ENCODE results near the gene AGRN.

DNA sequence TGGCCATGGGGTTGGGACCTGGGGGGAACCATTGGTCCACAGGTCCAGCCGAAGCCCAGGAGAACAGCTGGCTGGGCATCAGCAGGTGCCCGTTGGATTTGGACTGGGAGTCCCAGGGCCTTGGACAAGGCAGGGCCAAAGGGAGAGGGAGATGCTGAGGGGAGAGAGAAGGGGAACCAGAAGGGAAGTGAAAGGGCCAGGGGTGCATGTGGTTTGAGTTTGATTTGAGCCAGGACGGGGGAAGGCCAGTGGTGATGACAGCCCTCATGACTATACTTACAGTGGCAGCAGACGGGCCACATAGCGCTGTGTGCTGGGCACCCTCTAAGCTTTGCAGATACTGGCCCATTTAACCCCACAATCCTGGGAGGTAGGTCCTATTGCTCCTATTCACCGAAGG is 18.8 kb downstream of the AGRN start:
- TF ChIP-seq, protein P1, sequence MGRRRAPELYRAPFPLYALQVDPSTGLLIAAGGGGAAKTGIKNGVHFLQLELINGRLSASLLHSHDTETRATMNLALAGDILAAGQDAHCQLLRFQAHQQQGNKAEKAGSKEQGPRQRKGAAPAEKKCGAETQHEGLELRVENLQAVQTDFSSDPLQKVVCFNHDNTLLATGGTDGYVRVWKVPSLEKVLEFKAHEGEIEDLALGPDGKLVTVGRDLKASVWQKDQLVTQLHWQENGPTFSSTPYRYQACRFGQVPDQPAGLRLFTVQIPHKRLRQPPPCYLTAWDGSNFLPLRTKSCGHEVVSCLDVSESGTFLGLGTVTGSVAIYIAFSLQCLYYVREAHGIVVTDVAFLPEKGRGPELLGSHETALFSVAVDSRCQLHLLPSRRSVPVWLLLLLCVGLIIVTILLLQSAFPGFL (CRISPR knock-in tag; IDR thresholded peaks at IDR 0.05; ENCODE audit: borderline replicate concordance): no peak
- TF ChIP-seq, protein P2, sequence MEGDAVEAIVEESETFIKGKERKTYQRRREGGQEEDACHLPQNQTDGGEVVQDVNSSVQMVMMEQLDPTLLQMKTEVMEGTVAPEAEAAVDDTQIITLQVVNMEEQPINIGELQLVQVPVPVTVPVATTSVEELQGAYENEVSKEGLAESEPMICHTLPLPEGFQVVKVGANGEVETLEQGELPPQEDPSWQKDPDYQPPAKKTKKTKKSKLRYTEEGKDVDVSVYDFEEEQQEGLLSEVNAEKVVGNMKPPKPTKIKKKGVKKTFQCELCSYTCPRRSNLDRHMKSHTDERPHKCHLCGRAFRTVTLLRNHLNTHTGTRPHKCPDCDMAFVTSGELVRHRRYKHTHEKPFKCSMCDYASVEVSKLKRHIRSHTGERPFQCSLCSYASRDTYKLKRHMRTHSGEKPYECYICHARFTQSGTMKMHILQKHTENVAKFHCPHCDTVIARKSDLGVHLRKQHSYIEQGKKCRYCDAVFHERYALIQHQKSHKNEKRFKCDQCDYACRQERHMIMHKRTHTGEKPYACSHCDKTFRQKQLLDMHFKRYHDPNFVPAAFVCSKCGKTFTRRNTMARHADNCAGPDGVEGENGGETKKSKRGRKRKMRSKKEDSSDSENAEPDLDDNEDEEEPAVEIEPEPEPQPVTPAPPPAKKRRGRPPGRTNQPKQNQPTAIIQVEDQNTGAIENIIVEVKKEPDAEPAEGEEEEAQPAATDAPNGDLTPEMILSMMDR (IDR thresholded peaks at IDR 0.05): no peak
- TF ChIP-seq, protein P3, sequence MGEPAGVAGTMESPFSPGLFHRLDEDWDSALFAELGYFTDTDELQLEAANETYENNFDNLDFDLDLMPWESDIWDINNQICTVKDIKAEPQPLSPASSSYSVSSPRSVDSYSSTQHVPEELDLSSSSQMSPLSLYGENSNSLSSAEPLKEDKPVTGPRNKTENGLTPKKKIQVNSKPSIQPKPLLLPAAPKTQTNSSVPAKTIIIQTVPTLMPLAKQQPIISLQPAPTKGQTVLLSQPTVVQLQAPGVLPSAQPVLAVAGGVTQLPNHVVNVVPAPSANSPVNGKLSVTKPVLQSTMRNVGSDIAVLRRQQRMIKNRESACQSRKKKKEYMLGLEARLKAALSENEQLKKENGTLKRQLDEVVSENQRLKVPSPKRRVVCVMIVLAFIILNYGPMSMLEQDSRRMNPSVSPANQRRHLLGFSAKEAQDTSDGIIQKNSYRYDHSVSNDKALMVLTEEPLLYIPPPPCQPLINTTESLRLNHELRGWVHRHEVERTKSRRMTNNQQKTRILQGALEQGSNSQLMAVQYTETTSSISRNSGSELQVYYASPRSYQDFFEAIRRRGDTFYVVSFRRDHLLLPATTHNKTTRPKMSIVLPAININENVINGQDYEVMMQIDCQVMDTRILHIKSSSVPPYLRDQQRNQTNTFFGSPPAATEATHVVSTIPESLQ (CRISPR knock-in tag; IDR thresholded peaks at IDR 0.05): no peak
- no peak for TF ChIP-seq ZNF317 (CRISPR knock-in tag; IDR thresholded peaks at IDR 0.05; ENCODE audit: borderline replicate concordance, low read depth)
- no peak for TF ChIP-seq ESRRA (CRISPR knock-in tag; IDR thresholded peaks at IDR 0.05; ENCODE audit: borderline replicate concordance)
- TF ChIP-seq RELA (CRISPR knock-in tag; IDR thresholded peaks at IDR 0.05; ENCODE audit: borderline replicate concordance): no peak
- TF ChIP-seq TP53 (CRISPR knock-in tag; IDR thresholded peaks at IDR 0.05): no peak
- TF ChIP-seq GRHL2 (CRISPR knock-in tag; IDR thresholded peaks at IDR 0.05; ENCODE audit: insufficient replicate concordance, severe bottlenecking): no peak
- no peak for TF ChIP-seq PRRX2 (CRISPR knock-in tag; IDR thresholded peaks at IDR 0.05)
- TF ChIP-seq NFE2L1 (CRISPR knock-in tag; IDR thresholded peaks at IDR 0.05): no peak
- TF ChIP-seq, protein P4, sequence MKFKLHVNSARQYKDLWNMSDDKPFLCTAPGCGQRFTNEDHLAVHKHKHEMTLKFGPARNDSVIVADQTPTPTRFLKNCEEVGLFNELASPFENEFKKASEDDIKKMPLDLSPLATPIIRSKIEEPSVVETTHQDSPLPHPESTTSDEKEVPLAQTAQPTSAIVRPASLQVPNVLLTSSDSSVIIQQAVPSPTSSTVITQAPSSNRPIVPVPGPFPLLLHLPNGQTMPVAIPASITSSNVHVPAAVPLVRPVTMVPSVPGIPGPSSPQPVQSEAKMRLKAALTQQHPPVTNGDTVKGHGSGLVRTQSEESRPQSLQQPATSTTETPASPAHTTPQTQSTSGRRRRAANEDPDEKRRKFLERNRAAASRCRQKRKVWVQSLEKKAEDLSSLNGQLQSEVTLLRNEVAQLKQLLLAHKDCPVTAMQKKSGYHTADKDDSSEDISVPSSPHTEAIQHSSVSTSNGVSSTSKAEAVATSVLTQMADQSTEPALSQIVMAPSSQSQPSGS (CRISPR knock-in tag; IDR thresholded peaks at IDR 0.05; ENCODE audit: borderline replicate concordance, low read depth): no peak
- no peak for TF ChIP-seq ZNF121 (CRISPR knock-in tag; IDR thresholded peaks at IDR 0.05)
- TF ChIP-seq, protein P5, sequence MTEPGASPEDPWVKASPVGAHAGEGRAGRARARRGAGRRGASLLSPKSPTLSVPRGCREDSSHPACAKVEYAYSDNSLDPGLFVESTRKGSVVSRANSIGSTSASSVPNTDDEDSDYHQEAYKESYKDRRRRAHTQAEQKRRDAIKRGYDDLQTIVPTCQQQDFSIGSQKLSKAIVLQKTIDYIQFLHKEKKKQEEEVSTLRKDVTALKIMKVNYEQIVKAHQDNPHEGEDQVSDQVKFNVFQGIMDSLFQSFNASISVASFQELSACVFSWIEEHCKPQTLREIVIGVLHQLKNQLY (CRISPR knock-in tag; IDR thresholded peaks at IDR 0.05): no peak
- no peak for TF ChIP-seq CREM (CRISPR knock-in tag; IDR thresholded peaks at IDR 0.05)

Measured in WTC11 (cell line).